ENCODE results near the gene GTF2F1. TPM values are rescaled to one million over a fixed set of nuclear protein-coding genes. Genes with fewer than 3 reads are reported as not detected.
"Not testable (repeated sequence)": the region's sequence is repeated elsewhere in the genome, so short reads cannot be mapped to it uniquely, and the experiment has no call there.

GTF2F1 gene
- total RNA-seq, 4 donors from 2014 or later: 31.4 to 46.7 (median 39.4) TPM

DNA sequence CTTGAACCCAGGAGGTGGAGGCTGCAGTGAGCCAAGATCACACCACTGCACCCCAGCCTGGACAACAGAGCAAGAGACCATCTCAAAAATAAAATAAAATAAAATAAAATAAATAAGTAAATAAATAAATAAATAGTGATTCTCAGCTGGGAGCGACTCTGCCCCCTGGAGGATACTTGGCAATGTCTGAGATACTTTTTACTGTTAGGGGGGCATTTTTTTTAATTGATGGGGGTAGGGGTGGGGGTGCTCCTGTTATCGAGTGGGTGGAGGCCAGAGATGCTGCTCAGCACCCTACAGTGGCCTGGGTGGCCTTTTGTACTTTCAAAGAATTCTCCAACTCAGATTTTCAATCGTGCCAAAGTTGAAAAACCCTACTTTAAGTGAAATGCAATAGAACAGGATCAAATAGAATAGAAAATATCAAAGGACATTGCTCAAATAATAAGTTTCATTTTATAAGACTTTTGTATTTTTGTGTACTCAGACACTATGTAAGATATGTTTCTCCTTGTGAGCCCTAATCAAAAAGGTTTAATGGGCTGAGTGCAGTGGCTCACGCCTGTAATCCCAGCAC is 38.8 kb downstream of the GTF2F1 start:
- Histone ChIP-seq H3K9me3 (no peaks in the 10 kb centered on the region), H3K4me1 (no peaks in the 10 kb centered on the region), H3K36me3 (no peaks in the 10 kb centered on the region), H3K4me3 (no peak overlapping the region), H3K27ac (no peak overlapping the region), H3K27me3 (no peaks in the 10 kb centered on the region)
- 55% methylated on average over 4 of the region's 4 CpGs for WGBS
- no peak for DNase-seq (ENCODE audit: low spot score in 2 of 2)
- TF ChIP-seq EP300 (IDR thresholded peaks at IDR 0.05): no peak
- TF ChIP-seq POLR2AphosphoS5 (IDR thresholded peaks at IDR 0.05): no peak
- TF ChIP-seq CTCF (IDR thresholded peaks at IDR 0.05): peak in 1 of 2 donors; percentile 28
- no peak for TF ChIP-seq POLR2A (IDR thresholded peaks at IDR 0.05)

DNA sequence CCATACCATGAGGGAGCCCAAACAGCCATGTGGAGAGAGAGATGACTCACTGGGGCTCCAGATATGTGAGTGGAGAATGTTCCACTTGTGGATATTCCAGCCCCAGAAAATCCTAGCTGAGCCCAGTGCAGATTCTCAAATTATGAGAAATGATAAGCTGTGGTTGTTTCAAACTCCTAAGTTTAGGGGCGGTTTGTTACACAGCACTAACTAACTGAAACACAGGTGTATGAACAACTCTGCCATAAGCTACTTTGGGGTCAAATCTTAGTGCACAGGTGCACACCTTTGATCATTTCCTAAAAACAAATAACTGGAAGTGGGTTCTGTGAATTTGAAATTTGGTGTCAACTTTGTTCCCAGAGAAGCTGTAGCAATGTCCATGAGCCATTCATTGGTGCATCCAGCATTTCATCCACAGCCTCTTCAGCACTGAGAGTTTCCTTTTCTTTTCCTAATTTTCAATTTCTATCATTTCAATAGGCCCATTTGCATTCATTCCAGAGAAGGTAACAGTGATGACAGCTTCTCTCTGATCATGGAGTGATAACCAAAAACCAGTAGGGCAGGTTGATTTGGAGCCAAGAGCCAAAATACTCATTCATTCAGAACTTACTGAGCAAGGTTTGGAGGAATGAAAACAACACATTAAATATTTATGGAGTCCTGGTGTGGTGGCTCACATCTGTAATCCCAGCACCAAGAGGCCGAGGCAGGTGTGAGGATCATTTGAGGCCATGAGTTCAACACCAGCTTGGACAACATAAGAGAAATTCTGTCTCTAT is 40.4 kb downstream of the GTF2F1 start:
- no peak for DNase-seq (ENCODE audit: low spot score in 2 of 2)
- Histone ChIP-seq H3K4me3 (no peak overlapping the region), H3K9me3 (no peaks in the 10 kb centered on the region), H3K27me3 (no peaks in the 10 kb centered on the region), H3K27ac (no peak overlapping the region), H3K4me1 (no peaks in the 10 kb centered on the region), H3K36me3 (no peaks in the 10 kb centered on the region)
- no peak for TF ChIP-seq CTCF (IDR thresholded peaks at IDR 0.05)
- no peak for TF ChIP-seq EP300 (IDR thresholded peaks at IDR 0.05)
- no peak for TF ChIP-seq POLR2A (IDR thresholded peaks at IDR 0.05)
- no peak for TF ChIP-seq POLR2AphosphoS5 (IDR thresholded peaks at IDR 0.05)
- WGBS: 85% methylated on average over 2 of the region's 2 CpGs

- DNase-seq (ENCODE audit: low spot score in 2 of 2): no peak
- H3K4me3 ChIP-seq: no peak overlapping the region
- no peaks in the 10 kb centered on the region for H3K4me1 ChIP-seq
- H3K9me3 ChIP-seq: no peaks in the 10 kb centered on the region
- no peaks in the 10 kb centered on the region for H3K27me3 ChIP-seq
- TF ChIP-seq POLR2AphosphoS5 (IDR thresholded peaks at IDR 0.05): no peak
- no peak for TF ChIP-seq CTCF (IDR thresholded peaks at IDR 0.05)
- no peak for TF ChIP-seq POLR2A (IDR thresholded peaks at IDR 0.05)
- TF ChIP-seq EP300 (IDR thresholded peaks at IDR 0.05): no peak
- no peak overlapping the region for H3K27ac ChIP-seq
- WGBS: 75% methylated on average over 2 of the region's 2 CpGs
- H3K36me3 ChIP-seq: no peaks in the 10 kb centered on the region
Observed at GRCh38 chr19:6350688-6351087, 42.3 kb downstream of the GTF2F1 start.

DNA sequence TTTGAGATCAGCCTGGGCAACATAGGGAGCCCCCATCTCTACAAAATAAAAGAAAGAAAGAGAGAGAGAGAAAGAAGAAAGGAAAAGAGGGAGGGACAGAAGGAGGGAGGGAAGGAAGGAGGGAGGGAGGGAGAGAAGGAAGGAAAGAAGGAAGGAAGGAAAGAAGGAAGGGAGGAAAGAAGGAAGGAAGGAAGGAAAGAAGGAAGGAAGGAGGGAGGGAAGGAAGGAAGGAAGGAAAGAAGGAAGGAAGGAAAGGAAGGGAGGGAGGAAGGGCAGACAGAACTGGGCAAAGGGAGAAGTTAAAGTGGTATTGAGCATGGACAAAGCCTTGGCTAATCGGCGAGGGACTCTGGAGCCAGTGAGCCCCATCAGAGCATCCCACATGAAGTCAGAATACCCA is 43.7 kb downstream of the GTF2F1 start:
- H3K4me3 ChIP-seq; H3K36me3 ChIP-seq; DNase-seq (ENCODE audit: low spot score in 2 of 2); H3K27me3 ChIP-seq; H3K4me1 ChIP-seq; H3K9me3 ChIP-seq; H3K27ac ChIP-seq: not testable (repeated sequence)
- WGBS: 97% methylated on average over 2 of the region's 2 CpGs

GRCh38 chr19:6343462-6343861 is 49.5 kb downstream of the GTF2F1 start:
- Histone ChIP-seq H3K27me3 (no peaks in the 10 kb centered on the region), H3K4me3 (no peak overlapping the region), H3K27ac (no peak overlapping the region), H3K4me1 (no peaks in the 10 kb centered on the region), H3K36me3 (no peaks in the 10 kb centered on the region), H3K9me3 (no peaks in the 10 kb centered on the region)
- WGBS: 69% methylated on average over 1 of the region's 1 CpG
- DNase-seq (ENCODE audit: low spot score in 2 of 2): no peak
- no peak for TF ChIP-seq POLR2A (IDR thresholded peaks at IDR 0.05)
- no peak for TF ChIP-seq CTCF (IDR thresholded peaks at IDR 0.05)
- TF ChIP-seq EP300 (IDR thresholded peaks at IDR 0.05): no peak
- TF ChIP-seq POLR2AphosphoS5 (IDR thresholded peaks at IDR 0.05): no peak

Data from suprapubic skin (tissue), 4 donors.